Fibroblast of villous mesenchyme (primary cell): ENCODE data around the gene KMT2A. TPM values are rescaled to one million over a fixed set of nuclear protein-coding genes. Genes with fewer than 3 reads are reported as not detected.
A peak's percentile ranks its signal among the peaks of the same experiment; 100 is the strongest.

Experiments used
- DNase-seq: peaks from one replicate; pipeline ENCODE4 v3.0.0-alpha.2; 2010; ENCODE audit warnings: low read depth
- H3K4me3 ChIP-seq: 2 replicates; pipeline ENCODE4 v1.5.1; 2011; ENCODE audit warnings: low read depth, mild to moderate bottlenecking, low read length
- CTCF ChIP-seq: IDR thresholded peaks from 2 replicates; pipeline ENCODE4 v1.5.1; 2012; ENCODE audit warnings: low read depth, mild to moderate bottlenecking, low read length; ENCODE audit not compliant: insufficient read depth
- total RNA-seq: library from RNA; depleted of rRNA; stranded (reverse); fragments of >200 nt; gene quantifications from 2 replicates; pipeline ENCODE4 v1.2.3, GENCODE V29; 2012

Gene KMT2A
- total RNA-seq, 1 donor, result 47.1 TPM

GRCh38 chr11:118528511-118528910 lies 92.2 kb downstream of the KMT2A start:
- no peak for DNase-seq
- no peak for TF ChIP-seq CTCF
- no peak overlapping the region for H3K4me3 ChIP-seq

- peak overlapping the region; percentile 71 for H3K4me3 ChIP-seq
- DNase-seq, result no peak
- no peak for TF ChIP-seq CTCF
Observed at GRCh38 chr11:118529584-118530175, 93.4 kb downstream of the KMT2A start.

GRCh38 chr11:118530180-118530682 lies 93.9 kb downstream of the KMT2A start:
- no peak for TF ChIP-seq CTCF
- H3K4me3 ChIP-seq, result peak overlapping the region; percentile 71
- DNase-seq, result no peak

GRCh38 chr11:118530683-118531596 lies 94.6 kb downstream of the KMT2A start, which contains the start of gene TMEM25:
TMEM25 (plus strand) TSS chr11:118531192; CDS start chr11:118531802, 610 bp downstream.
- DNase-seq, result peak; percentile 47
- TF ChIP-seq CTCF, result no peak
- peak within 1 kb of the TSS; percentile 71 for H3K4me3 ChIP-seq

GRCh38 chr11:118531597-118532084 lies 95.3 kb downstream of the KMT2A start:
- no peak for DNase-seq

GRCh38 chr11:118532091-118532490 lies 95.8 kb downstream of the KMT2A start:
- DNase-seq, result no peak
- H3K4me3 ChIP-seq, result no peak overlapping the region
- TF ChIP-seq CTCF, result no peak

More at GRCh38 chr11:118531597-118532084, 95.3 kb downstream of the KMT2A start:
- H3K4me3 ChIP-seq, result peak overlapping the region; percentile 71
- TF ChIP-seq CTCF, result no peak
